HUES48 (cell line): Measurements from ENCODE around the gene AMIGO1.

ENCODE experiments used
- H3K27ac ChIP-seq: one replicate; pipeline ENCODE4 v1.7.0; 2013; ENCODE audit warnings: low read depth, low read length, inconsistent platforms
- H3K27me3 ChIP-seq: 2 replicates; pipeline ENCODE4 v1.6.1; 2013; ENCODE audit warnings: mild to moderate bottlenecking, low read length; ENCODE audit not compliant: control insufficient read depth, insufficient read depth
- H3K36me3 ChIP-seq: 2 replicates; pipeline ENCODE4 v1.6.1; 2013; ENCODE audit warnings: low read length; ENCODE audit not compliant: control insufficient read depth, insufficient read depth
- H3K4me1 ChIP-seq: 2 replicates; pipeline ENCODE4 v1.6.1; 2013; ENCODE audit warnings: mild to moderate bottlenecking, low read length; ENCODE audit not compliant: control insufficient read depth, insufficient read depth
- H3K4me3 ChIP-seq: 2 replicates; pipeline ENCODE4 v1.5.1; 2013; ENCODE audit warnings: mild to moderate bottlenecking, low read depth, low read length
- H3K9ac ChIP-seq: 2 replicates; pipeline ENCODE4 v1.6.1; 2013; ENCODE audit warnings: mild to moderate bottlenecking, low read depth, low read length, moderate library complexity
- H3K9me3 ChIP-seq: 2 replicates; pipeline ENCODE4 v1.6.1; 2013; ENCODE audit warnings: low read length; ENCODE audit not compliant: control insufficient read depth, insufficient read depth

The AMIGO1 gene

DNA sequence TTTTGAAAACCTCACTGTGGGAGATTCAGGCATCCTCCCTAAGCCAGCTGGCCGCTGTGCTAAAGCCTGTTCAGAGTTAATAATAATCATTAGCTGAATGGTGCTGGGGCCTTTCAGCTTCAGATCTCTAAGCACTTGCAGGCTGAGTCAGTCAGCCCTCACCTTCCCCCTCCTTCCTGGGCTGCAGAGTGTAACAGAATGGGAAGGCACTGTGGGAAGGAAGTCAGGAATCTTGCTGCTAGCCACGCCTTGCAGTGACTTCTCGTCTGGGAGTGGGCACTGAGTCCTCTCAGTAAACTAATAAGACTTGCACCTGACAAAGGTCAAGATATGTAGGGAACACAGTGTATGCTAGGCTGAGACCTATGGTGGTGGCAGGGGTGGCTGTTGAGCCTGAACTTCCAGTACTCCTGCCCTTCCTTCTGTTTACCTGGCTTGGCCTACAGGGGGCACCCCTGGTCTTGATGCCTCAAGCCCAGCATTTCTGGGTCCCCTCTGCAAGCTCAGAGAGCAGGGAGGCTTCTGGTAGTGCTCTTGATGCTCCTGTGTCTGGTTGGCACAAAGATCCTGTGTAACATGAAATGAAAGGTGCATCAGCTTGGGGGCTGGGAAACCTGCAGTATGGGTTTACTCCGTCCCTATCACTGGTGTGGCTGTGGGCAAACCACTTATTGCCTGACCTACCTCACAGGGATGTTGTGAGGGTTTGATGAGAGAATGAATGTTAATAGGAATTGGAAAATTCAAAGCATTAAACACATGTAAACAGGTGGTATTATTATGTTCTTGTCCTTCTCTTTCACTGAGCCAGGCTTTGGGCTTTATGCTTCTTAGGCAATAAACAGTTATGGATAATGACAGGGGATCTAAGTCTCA is 9.6 kb downstream of the AMIGO1 start:
- Histone ChIP-seq H3K27ac (no peak overlapping the region), H3K9ac (no peak overlapping the region), H3K9me3 (no peaks in the 10 kb centered on the region), H3K36me3 (no peaks in the 10 kb centered on the region), H3K4me3 (no peak overlapping the region), H3K4me1 (peaks cover 17% of the 10 kb centered on the region), H3K27me3 (no peaks in the 10 kb centered on the region)

DNA sequence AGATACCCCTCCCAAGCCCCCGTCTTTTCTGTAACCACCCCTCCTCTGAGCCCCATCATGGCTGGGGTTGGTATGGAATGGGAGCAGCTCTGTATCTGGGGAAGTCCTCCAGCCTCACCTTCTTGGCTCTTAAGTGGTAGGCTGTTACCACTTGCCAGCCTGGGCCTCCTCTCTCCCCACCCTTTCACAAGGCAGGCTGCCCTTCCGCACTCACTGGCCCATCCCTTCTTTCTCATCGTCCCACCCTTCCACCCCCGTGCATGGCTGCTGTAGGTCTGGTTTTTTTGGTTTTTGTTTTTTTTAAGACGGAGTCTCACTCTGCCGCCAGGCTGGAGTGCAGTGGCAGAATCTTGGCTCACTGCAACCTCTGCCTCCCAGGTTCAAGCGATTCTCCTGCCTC is 10.4 kb downstream of the AMIGO1 start:
- no peaks in the 10 kb centered on the region for H3K36me3 ChIP-seq
- peaks cover 17% of the 10 kb centered on the region for H3K4me1 ChIP-seq
- no peak overlapping the region for H3K27ac ChIP-seq
- no peak overlapping the region for H3K9ac ChIP-seq
- H3K9me3 ChIP-seq: no peaks in the 10 kb centered on the region
- H3K4me3 ChIP-seq: no peak overlapping the region
- no peaks in the 10 kb centered on the region for H3K27me3 ChIP-seq

DNA sequence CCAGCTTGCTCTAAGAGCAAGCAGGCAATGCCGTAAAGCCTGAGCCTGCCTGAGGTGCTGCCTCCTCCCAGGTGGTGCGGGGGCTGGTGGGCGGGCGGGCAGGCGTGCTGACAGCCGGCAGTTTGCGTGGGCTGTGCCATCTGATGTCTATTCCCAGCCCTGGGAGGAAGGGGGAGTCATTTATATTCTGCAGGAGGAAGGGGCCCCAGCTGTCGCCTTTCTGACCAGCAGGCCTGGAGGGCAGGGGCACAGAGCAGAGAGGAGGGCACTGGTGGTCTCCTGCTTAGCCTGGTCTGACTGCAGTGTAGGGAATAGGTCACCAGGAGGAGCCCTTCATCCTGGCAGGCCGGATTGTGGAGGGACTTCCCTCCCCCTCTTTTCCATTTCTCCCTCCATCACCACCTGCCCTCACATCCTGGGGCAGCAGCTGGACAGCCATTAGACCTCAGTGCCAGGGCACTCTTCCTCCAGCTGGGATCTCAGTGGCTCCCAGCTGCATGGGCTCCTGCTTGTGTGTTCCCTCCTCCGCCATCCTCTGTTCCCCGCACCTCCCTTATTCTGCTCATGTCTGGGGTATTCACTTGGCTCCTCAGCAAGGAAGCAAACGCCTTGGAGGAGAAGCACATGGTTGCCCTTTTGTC is 11.2 kb downstream of the AMIGO1 start:
- H3K4me3 ChIP-seq: no peak overlapping the region

DNA sequence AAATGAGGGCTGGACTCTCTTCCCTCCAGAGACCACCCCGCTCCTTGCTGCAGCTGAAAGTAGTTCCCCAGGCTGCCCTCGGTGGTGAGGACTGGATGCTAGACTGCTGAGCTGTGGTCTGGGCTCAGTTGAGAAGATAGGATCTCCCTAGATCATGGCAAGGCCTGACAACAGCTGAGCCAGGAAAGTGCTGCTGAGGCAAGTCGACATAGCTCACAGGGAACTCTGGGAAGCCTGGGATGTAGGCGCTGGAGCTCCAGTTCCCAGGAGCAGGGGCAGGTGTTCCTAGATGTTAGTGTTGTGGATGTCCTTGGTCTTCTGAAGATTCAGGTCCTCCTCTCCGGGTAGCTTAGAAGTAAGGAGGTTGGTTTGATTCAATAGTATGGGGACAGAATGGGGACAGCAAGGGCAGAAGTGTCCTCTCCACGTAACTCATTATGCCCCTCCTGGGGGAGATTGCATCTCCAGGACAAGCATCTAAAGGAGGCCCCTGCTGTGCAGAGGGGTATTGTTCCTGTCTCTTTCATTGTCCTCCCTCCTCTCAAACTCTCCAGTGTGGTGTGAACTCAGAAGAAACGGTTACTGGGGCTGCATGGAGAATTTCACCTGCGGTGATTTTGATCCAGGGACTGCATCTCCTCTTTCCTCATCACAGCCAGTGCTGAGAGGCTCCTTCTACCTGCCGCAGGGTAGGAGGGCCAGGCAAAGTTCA is 11.9 kb downstream of the AMIGO1 start:
- H3K36me3 ChIP-seq: no peaks in the 10 kb centered on the region
- H3K9me3 ChIP-seq: no peaks in the 10 kb centered on the region
- H3K27me3 ChIP-seq: no peaks in the 10 kb centered on the region
- peaks cover 20% of the 10 kb centered on the region for H3K4me1 ChIP-seq
- H3K4me3 ChIP-seq: no peak overlapping the region
- peak overlapping the region; percentile 57 for H3K27ac ChIP-seq
- no peak overlapping the region for H3K9ac ChIP-seq

More for the DNA sequence above, 11.2 kb downstream of the AMIGO1 start:
- Histone ChIP-seq H3K9ac (no peak overlapping the region), H3K36me3 (no peaks in the 10 kb centered on the region), H3K27me3 (no peaks in the 10 kb centered on the region), H3K4me1 (peaks cover 20% of the 10 kb centered on the region), H3K9me3 (no peaks in the 10 kb centered on the region), H3K27ac (peak overlapping the region; percentile 57)

DNA sequence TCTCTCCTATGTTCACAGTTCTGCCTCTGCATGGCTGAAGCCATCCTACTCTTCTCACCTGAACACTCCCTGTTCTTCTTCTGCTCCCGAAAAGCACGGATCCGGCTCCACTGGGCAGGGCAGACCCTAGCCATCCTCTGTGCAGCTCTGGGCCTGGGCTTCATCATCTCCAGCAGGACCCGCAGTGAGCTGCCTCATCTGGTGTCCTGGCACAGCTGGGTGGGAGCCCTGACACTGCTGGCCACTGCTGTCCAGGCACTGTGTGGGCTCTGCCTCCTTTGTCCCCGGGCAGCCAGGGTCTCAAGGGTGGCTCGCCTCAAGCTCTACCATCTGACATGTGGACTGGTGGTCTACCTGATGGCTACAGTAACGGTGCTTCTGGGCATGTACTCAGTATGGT is 13.8 kb downstream of the AMIGO1 start:
- no peak overlapping the region for H3K9ac ChIP-seq
- H3K36me3 ChIP-seq: peaks cover 13% of the 10 kb centered on the region; the same call in 1 of the 2 replicates
- no peak overlapping the region for H3K4me3 ChIP-seq
- H3K4me1 ChIP-seq: peaks cover 20% of the 10 kb centered on the region
- H3K27ac ChIP-seq: no peak overlapping the region
- no peaks in the 10 kb centered on the region for H3K27me3 ChIP-seq
- no peaks in the 10 kb centered on the region for H3K9me3 ChIP-seq

DNA sequence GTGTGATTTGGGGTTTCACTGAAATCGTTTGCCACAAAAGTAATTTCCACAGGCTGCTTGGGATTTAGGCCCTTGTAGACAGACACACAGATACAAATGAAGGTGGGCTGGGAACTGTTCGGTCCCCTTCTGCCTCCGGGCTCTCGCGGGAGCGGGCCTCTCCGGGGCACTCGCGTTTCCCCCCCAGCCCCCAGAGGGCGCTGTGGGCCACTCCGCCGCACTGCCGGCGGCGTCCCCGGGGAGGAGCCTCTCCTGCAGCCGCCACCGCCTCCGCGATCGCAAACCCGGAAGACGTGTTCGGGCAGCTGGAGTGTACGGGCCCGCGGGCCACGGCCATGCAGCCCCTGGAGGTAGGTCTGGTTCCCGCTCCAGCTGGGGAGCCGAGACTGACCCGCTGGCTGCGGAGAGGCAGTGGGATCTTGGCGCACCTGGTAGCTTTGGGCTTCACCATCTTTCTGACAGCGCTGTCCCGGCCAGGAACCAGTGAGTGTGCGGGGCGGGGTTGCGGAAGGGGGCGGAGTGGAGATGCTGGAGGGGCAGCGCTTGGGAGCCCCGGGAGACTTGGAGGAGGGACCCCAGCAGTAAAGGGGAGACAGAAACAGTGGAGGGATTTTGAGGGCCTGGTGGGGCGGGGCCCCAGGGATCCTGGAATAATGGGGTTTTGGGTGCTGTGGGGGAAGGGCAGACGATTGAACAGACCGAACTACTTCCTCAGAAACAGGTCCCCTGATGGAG is 15.6 kb downstream of the AMIGO1 start, which contains the start of gene CYB561D1:
CYB561D1 (plus strand) TSS at position 290 of the 735 bp plus-strand sequence; CDS start at position 336, 46 bp downstream.
- no peak within 1 kb of the TSS for H3K9ac ChIP-seq
- peaks cover 22% of the 10 kb centered on the region; the same call in 1 of the 2 replicates for H3K36me3 ChIP-seq

DNA sequence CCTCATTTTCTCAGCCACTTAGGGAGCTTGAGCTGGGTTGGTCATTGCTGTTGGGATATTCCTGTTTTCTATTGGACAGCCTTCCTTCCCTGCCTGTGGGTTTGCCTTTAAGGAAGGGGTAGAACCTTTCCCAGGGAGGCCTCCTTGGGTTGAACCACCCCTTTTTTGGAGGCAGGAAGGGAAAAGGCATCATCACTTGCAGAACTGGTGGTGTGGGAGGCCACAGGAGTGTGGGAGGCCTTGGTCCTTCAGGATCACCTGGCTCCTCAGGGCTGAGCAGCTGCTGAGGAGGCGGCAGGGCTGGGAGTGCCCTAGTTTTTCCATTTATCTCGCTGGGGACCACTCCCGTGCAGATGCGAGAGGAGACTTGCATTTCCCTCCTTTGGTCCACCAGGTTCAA is 16.3 kb downstream of the AMIGO1 start:
- Histone ChIP-seq H3K9ac (no peak overlapping the region), H3K4me1 (peaks cover 13% of the 10 kb centered on the region; the same call in 1 of the 2 replicates), H3K4me3 (no peak overlapping the region), H3K27ac (no peak overlapping the region), H3K36me3 (peaks cover 25% of the 10 kb centered on the region; the same call in 1 of the 2 replicates), H3K27me3 (no peaks in the 10 kb centered on the region), H3K9me3 (no peaks in the 10 kb centered on the region)

More for the DNA sequence above, 15.6 kb downstream of the AMIGO1 start, which contains the start of gene CYB561D1:
- Histone ChIP-seq H3K27ac (peak within 1 kb of the TSS; percentile 44), H3K27me3 (no peaks in the 10 kb centered on the region), H3K4me1 (peaks cover 17% of the 10 kb centered on the region), H3K4me3 (peak within 1 kb of the TSS; percentile 96), H3K9me3 (no peaks in the 10 kb centered on the region)

DNA sequence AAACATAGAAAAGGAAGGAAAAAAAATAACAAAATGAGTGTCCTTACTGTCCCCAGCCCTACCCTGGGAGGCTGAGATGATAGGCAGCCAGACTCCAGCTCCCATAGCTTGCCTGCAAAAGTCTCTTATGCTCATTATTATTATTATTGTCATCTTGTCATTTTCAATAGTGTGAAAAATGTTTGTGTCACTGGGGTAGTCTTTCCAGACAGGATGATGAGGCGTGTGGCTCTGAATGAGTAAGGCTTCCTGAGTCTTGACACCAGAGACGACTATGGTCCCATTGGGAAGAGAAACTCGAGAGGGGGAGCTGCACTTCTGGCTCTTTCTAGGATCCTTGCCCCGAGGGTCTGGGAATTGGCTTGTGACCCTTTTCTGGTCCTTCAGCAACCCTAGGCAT is 16.7 kb downstream of the AMIGO1 start:
- Histone ChIP-seq H3K4me1 (peaks cover 8% of the 10 kb centered on the region; the same call in 1 of the 2 replicates), H3K4me3 (no peak overlapping the region), H3K9me3 (no peaks in the 10 kb centered on the region), H3K27ac (no peak overlapping the region), H3K27me3 (no peaks in the 10 kb centered on the region), H3K36me3 (peaks cover 30% of the 10 kb centered on the region; the same call in 1 of the 2 replicates), H3K9ac (no peak overlapping the region)

DNA sequence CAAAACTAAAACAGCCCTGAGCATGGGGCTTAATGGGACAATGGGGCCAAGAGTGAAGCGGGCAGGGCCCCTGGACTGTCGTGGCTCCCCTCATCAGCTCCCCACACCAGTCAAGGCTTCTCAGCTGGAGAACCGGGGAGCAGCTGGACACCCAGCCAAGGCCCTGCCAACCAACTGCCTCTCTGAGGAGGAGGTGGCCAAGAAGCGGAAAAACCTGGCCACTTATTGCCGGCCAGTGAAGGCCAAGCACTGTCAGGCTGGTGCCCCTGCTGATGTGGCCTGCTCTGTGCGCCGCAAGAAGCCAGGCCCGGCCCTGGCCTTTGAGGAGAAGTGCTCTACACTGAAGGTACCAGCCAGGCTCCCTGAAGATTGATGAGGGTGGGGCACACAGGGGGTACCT is 18.2 kb downstream of the AMIGO1 start:
- no peak overlapping the region for H3K27ac ChIP-seq
- no peaks in the 10 kb centered on the region for H3K9me3 ChIP-seq
- 0 out of 2 replicates have a peak, but pooled peaks cover 3% of the 10 kb centered on the region for H3K4me1 ChIP-seq
- H3K27me3 ChIP-seq: no peaks in the 10 kb centered on the region
- H3K36me3 ChIP-seq: peaks cover 36% of the 10 kb centered on the region; the same call in 1 of the 2 replicates
- no peak overlapping the region for H3K9ac ChIP-seq
- H3K4me3 ChIP-seq: no peak overlapping the region

DNA sequence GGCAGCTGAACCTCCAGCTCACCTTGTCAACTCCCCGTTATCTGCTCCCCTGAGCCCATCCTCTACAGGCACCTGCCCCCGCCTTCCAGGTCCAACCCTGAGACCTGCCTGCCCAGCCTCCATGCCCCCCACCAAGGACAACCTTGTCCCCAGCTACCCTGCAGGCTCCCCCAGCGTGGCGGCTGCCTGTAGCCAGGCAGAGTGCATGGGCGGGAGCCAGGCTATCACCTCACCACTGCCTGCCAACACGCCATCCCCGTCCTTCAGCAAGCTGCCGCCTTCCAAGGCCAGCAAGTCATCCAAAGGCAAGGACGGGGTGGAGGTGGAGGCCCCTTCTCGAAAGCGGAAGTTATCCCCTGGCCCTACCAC is 18.6 kb downstream of the AMIGO1 start:
- Histone ChIP-seq H3K27ac (no peak overlapping the region), H3K4me3 (no peak overlapping the region), H3K9ac (no peak overlapping the region), H3K9me3 (no peaks in the 10 kb centered on the region), H3K36me3 (peaks cover 40% of the 10 kb centered on the region; the same call in 1 of the 2 replicates), H3K27me3 (no peaks in the 10 kb centered on the region), H3K4me1 (0 out of 2 replicates have a peak, but pooled peaks cover 3% of the 10 kb centered on the region)
